Posterior vena cava (tissue), 2 donors: Measurements from ENCODE around the gene DAB2IP. TPM values are rescaled to one million over a fixed set of nuclear protein-coding genes. Genes with fewer than 3 reads are reported as not detected.

Experiments
- DNase-seq: peaks from one replicate; pipeline ENCODE4 v3.0.0-alpha.2; 2020; ENCODE audit warnings: low spot score
- intact Hi-C, 2 donors: fragments of 100-400 bp; cut with DNase I; formaldehyde crosslinking; loops; one replicate each; pipeline versions ENCODE4 v1.14.1 to v1.14.2; 2022 to 2023
- total RNA-seq, 2 donors: library from RNA; stranded (reverse); fragmentation: NEBNext Ultra II Directional; extraction: Animal tissue kit (Norgen Biotek cat#: 25700); gene quantifications; one replicate each; pipeline ENCODE4 v1.2.1, GENCODE V29; 2021
- donor health status: DM: yes; HTN: yes; CAD: no.
- donor health status: DM: yes; HTN: yes; CAD: no.

The DAB2IP gene
- total RNA-seq, 2 donors from 2014 or later = 68.1 to 83.8 TPM

DNA sequence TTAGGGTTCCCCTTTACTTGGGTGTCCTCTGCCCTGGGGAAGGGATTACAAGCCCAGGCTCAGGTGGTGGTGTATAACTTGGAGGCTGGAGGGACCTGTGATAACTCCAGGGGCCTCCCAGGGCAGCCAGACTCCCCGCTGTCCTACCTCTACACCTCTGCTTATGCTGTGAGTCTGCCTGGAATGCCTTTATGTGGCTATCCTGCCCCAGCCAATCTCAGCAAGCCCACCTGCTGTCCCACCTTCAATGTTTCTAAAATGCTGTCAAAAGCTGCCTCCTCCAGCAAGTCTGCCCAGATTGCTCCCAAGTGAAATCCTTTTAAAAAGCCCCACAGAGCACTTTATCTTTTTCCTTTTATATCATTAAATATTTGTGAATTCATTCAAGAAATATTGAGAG, 39.3 kb downstream of the DAB2IP start:
- no peak for DNase-seq
- intact Hi-C loops = loop anchor here in 1 of 2 donors (5.0 kb wide), 1 partner anchor 37 kb away; no protein-coding TSS in a partner anchor

DNA sequence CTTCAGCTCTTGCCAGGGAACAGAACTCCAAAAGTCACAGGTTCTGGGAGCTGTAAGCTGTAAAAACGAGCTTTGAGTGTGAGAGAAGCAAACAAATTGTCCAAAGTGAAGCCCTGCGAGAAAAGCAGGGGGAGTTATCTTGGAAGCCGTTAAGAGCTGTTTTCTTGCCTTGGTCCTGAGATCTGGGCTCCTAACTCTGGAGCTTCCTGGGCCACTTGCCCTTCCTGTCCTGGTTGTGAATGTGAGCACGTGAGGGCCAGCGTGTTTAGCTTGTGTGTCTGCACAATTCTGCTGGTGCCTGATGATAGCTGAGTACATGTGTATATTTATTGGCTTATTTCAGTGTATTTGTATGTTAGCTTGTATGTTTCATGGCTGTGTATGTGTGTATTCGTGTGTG, 40.5 kb downstream of the DAB2IP start:
- intact Hi-C loops = loop anchor here (1.0 to 5.0 kb wide), 2 partner anchors 32 to 35 kb away; no protein-coding TSS in a partner anchor
- no peak for DNase-seq

GRCh38 chr9:121692606-121693387, 41.4 kb downstream of the DAB2IP start:
- intact Hi-C loops = loop anchor here (1.0 to 5.0 kb wide), 2 partner anchors 32 to 35 kb away; no protein-coding TSS in a partner anchor
- DNase-seq = no peak

DNA sequence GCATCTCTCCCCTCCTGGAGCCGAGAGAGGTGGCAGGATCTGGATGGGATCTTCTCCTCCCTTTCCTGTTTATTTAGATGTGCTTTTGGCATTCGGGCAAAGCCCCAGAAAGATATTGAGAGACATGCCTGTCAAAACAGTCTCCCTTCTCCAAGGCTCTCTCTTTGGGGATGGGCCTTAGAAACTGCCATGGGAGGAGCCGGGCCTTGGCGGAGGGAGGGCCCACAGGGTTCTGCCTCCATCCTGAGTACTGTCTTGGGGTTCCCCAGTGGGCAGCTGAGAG, 41.9 kb downstream of the DAB2IP start:
- intact Hi-C loops = loop anchor here in 1 of 2 donors (5.0 kb wide), 1 partner anchor 34 kb away; no protein-coding TSS in a partner anchor

DNA sequence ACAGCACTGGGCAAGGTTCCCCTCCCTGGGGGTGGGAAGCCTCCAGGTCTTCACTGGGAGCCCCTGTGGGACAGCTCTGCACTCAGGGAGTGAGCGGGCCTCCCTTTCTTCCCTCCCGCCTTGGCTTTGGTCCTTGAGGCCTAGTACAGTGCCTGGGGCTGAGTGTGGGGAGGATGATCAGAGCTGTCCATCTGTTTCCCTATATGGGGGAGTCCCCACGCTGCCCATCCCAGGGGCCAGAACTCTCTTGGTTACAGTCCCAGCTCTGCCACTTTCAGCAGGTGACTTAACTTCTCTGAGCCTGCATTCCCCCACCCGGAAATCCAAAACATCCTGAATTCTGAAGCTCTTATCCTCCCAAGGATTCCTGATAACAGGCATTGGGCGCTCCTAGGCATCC, 42.6 kb downstream of the DAB2IP start:
- intact Hi-C loops = loop anchor here in 1 of 2 donors (5.0 kb wide), 1 partner anchor 33 kb away; no protein-coding TSS in a partner anchor
- DNase-seq = no peak

More for the DNA sequence above, 41.9 kb downstream of the DAB2IP start:
- DNase-seq = no peak

GRCh38 chr9:121694600-121694999, 43.2 kb downstream of the DAB2IP start:
- DNase-seq = no peak
- intact Hi-C loops = loop anchor here in 1 of 2 donors (5.0 kb wide), 1 partner anchor 33 kb away; no protein-coding TSS in a partner anchor

- intact Hi-C loops = no loop called here
- no peak for DNase-seq
These were observed 45.5 kb downstream of the DAB2IP start for GRCh38 chr9:121696930-121697329.

DNA sequence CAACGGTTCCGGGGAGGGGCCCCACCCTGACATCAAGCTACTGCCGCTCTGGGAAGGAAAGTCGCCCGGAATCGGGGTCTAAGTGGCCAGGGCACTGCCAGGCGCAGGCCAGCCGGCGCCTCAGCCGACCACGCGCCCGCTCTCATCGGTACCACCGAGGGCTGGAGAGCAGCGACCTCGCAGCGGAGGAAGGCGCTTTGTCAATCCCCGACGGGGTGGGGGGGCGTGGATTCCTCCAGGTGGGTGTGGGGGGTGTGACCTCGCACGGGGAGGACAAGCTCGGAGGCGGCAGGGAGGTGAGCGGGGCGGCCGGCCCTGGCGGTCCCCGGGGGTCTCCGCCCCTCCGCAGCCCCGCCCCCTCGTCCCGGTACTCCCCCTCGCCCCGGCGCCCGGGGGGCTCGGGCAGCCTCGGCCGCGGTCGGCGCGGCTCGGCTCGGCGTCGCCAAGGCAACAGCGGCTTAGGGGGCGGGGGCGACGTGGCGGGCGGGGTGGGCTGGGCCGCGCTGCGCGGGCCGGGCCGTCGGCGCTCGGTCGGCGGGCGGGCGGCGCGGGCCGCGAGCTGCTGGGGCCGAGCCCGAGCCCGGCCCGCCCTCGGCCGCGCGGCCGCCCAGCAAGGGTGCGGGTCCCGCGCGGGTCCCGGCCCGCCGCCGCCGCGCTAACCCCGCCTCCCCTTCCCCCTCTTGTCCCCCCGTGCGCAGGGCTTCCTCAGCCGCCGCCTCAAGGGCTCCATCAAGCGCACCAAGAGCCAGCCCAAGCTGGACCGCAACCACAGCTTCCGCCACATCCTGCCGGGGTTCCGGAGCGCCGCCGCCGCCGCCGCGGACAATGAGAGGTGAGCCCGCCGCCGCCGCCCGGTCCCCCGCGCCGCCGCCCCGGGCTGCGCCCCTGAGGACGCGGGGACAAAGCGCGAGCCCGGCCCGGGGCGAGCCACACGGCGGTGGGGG, 47.5 kb downstream of the DAB2IP start:
- intact Hi-C loops = no loop called here
- peak; percentile 90 for DNase-seq

DNA sequence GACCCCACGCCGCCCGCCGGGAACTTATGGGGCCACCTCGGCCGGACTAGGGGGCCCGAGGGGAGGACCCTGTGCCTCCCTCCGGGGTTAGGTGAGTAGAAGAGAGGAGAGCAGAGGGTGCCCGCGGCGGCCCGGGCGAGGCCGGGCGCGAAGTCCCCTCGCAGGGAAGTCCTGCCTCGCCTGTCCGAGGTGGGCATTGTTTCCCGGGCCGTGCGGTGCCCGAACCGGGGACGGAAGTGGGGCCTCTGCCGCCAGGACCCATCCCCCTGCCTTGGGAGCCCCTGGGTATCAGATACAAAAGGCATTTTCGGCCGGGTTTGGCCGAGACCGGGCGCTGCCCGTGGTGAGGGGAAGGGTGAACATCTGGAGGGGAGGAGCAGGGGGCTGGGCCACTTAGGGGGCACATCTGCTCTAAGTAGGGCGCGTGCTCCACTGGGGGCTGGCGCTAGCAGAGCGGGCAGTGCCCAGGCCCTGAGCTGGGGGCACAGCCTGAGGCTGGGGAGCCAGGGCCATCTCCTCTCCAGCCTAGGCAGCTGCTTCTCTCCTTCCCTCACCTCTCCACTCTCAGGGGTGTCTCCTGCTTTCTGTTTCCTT, 48.2 kb downstream of the DAB2IP start:
- intact Hi-C loops = no loop called here
- no peak for DNase-seq

DNA sequence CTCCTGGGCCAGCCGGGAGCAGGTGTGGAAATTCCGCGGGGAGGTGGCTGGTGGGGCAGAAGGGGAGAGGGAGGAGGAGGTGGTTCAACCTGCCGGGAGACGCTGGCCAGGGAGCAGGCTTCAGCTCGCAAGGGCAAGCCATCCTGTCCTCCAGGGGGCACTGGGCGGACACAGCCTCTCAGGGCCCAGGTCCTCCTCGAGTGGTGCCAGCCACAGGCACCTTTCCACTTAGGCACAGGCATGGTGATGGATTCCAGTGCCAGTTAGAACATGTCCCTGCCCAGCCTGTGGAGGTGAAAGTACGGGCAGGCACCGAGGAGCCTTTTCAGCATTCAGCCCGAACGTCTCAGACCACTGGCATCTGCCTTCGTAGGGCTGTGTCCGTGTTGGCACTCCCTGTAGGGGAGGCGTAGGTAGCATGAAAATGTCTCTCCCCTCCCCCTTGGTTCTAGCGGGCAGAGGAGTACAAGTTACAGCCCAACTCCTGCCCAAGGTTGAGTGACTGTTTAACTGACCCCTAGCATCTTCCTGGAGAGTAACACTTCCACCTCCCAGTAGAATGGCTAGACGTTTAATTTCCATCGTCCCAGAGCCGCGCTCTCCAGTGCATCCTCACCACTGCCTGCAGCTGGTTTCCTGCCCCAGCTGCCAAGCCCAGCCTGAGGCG, 48.9 kb downstream of the DAB2IP start:
- intact Hi-C loops = no loop called here
- DNase-seq = no peak

GRCh38 chr9:121700832-121701419, 49.5 kb downstream of the DAB2IP start:
- no peak for DNase-seq
- intact Hi-C loops = no loop called here

DNA sequence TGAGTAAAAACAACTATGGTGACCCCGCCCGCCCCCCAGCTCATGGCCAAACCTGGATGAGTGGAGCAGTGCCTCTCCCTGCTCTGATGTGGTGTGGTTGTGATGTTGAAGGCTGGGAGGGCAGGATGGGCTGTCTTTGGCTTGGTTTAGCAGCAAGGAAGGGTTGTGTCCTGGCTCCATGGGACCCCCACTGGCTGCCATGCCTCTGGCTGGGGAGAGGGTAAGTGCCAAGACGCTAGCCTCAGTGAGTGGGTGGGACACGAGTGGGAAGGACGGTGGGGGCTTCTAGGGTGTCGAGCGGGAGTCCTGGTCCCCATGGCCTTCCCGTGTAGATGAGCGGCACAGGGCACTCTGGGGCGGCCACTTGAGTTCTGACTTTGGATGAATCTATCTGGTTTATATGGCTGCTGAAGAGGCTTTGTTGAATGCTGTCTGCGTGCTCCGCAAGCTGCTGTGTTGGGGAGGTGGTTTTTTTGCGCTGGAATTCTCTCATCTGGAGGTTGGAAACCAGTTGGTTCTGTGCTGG, 50.4 kb downstream of the DAB2IP start:
- no peak for DNase-seq
- intact Hi-C loops = no loop called here

DNA sequence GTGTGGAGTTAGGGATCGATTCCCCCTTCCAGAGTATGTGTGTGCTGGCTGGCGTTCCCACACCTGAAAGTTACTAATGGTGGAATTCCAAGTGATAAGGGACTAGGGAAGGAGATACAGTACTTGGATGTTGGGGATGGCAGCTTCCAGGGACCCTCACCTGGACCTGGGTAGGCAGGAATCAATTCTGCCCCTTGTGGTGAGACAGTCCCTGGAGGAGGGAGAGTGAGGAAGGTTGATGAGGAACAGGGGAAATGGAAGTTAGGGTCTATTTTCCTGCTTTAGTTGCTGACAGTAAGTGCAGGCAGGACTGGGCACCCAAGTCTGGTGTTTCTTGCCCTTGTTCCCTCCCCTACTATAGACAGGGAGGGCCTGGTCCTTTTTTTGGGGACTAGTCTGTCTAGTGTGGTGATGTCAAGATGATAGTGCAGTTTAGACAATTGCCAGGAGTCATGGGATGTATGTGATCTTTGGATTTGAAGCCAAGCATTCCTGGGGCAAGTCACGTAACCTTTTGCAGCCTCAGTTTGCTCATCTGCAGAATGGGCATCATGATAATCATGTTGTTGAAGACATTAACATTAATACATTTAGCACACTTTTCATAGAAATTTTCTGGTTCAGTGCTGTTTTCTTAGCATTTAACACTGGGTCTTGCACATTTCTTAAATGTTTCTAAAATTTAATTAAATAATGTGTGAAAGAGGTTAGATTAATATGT, 51.7 kb downstream of the DAB2IP start:
- no peak for DNase-seq
- intact Hi-C loops = no loop called here

DNA sequence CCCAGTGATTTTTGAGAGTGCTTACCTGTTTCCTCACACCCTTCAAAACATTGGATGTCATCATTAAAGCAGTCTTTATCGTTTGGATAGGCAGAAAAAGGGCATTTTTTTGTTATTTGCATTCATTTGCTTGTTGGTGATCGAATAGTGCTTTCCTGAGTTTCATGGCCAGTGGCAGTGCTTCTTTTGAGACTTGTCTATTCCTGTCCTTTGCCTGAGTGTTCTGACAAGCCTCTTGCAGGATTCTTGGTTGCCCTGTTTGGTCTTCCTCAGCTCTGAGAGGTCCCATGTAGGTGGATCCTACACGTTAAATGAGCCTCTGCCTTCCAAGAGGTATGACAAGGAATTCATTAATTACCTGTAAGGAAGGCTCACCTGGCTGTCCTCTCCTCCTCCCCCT, 52.8 kb downstream of the DAB2IP start:
- DNase-seq = no peak
- intact Hi-C loops = no loop called here

- intact Hi-C loops = no loop called here
These were observed 54.8 kb downstream of the DAB2IP start for GRCh38 chr9:121706149-121706750.

DNA sequence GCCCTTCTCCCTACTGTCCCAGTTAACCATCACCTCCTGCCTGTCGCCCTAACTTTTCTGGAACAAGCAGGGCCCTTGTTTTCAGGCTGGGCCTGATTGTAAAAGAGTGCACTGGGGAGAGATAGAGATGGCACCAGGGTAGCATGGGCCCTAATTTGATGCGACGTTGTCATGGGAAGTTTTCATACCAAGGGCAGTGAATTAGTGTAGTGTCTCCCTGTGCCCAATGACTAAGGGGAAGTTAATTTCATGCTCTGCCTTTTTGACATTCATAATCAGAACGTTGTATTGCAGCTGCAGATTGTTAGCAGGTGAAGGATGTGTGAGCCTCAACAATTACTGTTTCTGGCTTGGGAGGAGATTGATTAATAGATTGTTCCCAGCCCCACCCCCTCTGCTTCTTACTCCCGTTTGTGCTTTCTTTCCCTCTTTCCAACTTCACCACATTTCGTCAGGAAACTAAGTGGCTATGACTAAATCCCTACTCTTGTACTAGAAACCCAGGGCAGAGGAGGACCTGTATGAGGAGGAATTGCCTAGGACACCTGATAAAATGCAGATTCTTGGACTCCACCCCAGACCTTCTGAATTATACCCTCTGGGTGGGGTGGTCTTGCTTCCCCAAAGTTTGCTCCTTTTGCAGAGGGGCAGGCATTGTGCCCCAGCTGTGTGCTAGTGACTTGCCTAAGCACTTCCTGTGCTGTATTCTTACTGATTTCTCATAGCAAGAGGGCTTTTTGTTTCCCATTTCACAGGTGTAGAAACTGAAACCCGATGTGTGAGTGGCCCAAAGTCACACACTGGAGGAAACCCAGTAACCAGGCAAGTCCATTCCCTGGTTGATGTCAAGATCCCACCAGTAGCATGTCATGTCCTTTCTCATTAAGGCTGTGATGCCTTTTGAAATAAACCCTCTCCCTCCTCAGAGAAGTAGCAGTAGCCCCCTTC, 56.3 kb downstream of the DAB2IP start:
- DNase-seq = no peak
- intact Hi-C loops = no loop called here

More at GRCh38 chr9:121706149-121706750, 54.8 kb downstream of the DAB2IP start:
- DNase-seq = no peak
